Nephron (organoid): ENCODE results near the gene MACROD2.

Experiments
- H3K27ac Mint-ChIP-seq, 3 experiments: 2 replicates each; pipeline ENCODE4 v1.8.0; 2020; ENCODE audit warnings: mixed read lengths in 3 of 3, mild to moderate bottlenecking in 2 of 3, moderate library complexity in 1 of 3
- H3K27me3 Mint-ChIP-seq: 2 replicates; pipeline ENCODE4 v1.8.0; 2021; ENCODE audit warnings: low read depth, mild to moderate bottlenecking, moderate library complexity, mixed read lengths
- H3K36me3 Mint-ChIP-seq: 2 replicates; pipeline ENCODE4 v1.8.0; 2020; ENCODE audit warnings: low read depth, mixed read lengths
- H3K4me1 Mint-ChIP-seq: 2 replicates; pipeline ENCODE4 v1.8.0; 2020; ENCODE audit warnings: mixed read lengths
- H3K4me3 Mint-ChIP-seq, 3 experiments: 2 replicates each; pipeline ENCODE4 v1.8.0; 2020; ENCODE audit warnings: mild to moderate bottlenecking in 3 of 3, mixed read lengths in 3 of 3, moderate library complexity in 2 of 3
- H3K9me3 Mint-ChIP-seq: 2 replicates; pipeline ENCODE4 v1.8.0; 2020; ENCODE audit warnings: mixed read lengths
- TF ChIP-seq, protein P1 (sequence below), 3 experiments: fragments of 200-600 bp; sonication (generic); IDR thresholded peaks; one replicate each; pipeline ENCODE4 v1.5.0; 2021; ENCODE audit warnings: antibody characterized with exemption in 3 of 3; ENCODE audit not compliant: unreplicated experiment in 3 of 3

MACROD2 gene

GRCh38 chr20:14445310-14445709, 450.0 kb downstream of the MACROD2 start:
- H3K4me3 Mint-ChIP-seq: no peak overlapping the region
- no peaks in the 10 kb centered on the region for H3K36me3 Mint-ChIP-seq
- peaks cover 4% of the 10 kb centered on the region for H3K27me3 Mint-ChIP-seq
- no peaks in the 10 kb centered on the region for H3K4me1 Mint-ChIP-seq
- H3K9me3 Mint-ChIP-seq: peaks cover 2% of the 10 kb centered on the region
- no peak overlapping the region for H3K27ac Mint-ChIP-seq
- TF ChIP-seq, protein P1, sequence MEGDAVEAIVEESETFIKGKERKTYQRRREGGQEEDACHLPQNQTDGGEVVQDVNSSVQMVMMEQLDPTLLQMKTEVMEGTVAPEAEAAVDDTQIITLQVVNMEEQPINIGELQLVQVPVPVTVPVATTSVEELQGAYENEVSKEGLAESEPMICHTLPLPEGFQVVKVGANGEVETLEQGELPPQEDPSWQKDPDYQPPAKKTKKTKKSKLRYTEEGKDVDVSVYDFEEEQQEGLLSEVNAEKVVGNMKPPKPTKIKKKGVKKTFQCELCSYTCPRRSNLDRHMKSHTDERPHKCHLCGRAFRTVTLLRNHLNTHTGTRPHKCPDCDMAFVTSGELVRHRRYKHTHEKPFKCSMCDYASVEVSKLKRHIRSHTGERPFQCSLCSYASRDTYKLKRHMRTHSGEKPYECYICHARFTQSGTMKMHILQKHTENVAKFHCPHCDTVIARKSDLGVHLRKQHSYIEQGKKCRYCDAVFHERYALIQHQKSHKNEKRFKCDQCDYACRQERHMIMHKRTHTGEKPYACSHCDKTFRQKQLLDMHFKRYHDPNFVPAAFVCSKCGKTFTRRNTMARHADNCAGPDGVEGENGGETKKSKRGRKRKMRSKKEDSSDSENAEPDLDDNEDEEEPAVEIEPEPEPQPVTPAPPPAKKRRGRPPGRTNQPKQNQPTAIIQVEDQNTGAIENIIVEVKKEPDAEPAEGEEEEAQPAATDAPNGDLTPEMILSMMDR (IDR thresholded peaks at IDR 0.05; ENCODE audit: unreplicated experiment in 3 of 3): no peak

DNA sequence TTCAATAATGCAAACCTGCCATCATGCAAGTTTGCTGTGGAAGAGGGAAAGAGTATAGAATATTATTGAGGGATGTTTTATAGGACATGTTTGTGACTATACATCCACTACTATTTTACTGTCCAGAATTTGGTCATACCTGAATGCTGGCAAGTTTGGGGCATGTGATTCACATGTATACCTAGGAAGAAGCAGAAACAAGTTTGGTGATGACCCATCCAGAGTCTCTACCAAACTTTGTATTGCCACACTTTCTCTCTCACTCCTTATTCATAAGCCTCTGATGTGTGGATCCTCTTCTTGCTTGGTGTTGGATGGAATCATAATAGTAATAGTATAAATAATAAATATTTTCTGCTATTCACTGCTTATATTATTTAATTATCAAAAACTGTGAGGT, 450.6 kb downstream of the MACROD2 start:
- Mint-ChIP-seq H3K27ac (no peak overlapping the region), H3K27me3 (peaks cover 4% of the 10 kb centered on the region), H3K4me3 (no peak overlapping the region), H3K4me1 (no peaks in the 10 kb centered on the region), H3K36me3 (no peaks in the 10 kb centered on the region), H3K9me3 (no peaks in the 10 kb centered on the region)
- TF ChIP-seq, protein P1 (IDR thresholded peaks at IDR 0.05; ENCODE audit: unreplicated experiment in 3 of 3): no peak

- H3K36me3 Mint-ChIP-seq: no peaks in the 10 kb centered on the region
- H3K4me3 Mint-ChIP-seq: no peak overlapping the region
- peaks cover 4% of the 10 kb centered on the region for H3K27me3 Mint-ChIP-seq
- H3K4me1 Mint-ChIP-seq: no peaks in the 10 kb centered on the region
- H3K27ac Mint-ChIP-seq: no peak overlapping the region
- TF ChIP-seq, protein P1 (IDR thresholded peaks at IDR 0.05; ENCODE audit: unreplicated experiment in 3 of 3): no peak
- H3K9me3 Mint-ChIP-seq: no peaks in the 10 kb centered on the region
Observed at GRCh38 chr20:14446446-14446845, 451.1 kb downstream of the MACROD2 start.

GRCh38 chr20:14449323-14449722, 454.0 kb downstream of the MACROD2 start:
- Mint-ChIP-seq H3K36me3 (no peaks in the 10 kb centered on the region), H3K4me1 (no peaks in the 10 kb centered on the region), H3K4me3 (no peak overlapping the region), H3K27ac (no peak overlapping the region), H3K9me3 (no peaks in the 10 kb centered on the region), H3K27me3 (peaks cover 4% of the 10 kb centered on the region)
- TF ChIP-seq, protein P1 (IDR thresholded peaks at IDR 0.05; ENCODE audit: unreplicated experiment in 3 of 3): no peak

GRCh38 chr20:14450256-14450655, 454.9 kb downstream of the MACROD2 start:
- TF ChIP-seq, protein P1 (IDR thresholded peaks at IDR 0.05; ENCODE audit: unreplicated experiment in 3 of 3): no peak
- Mint-ChIP-seq H3K27ac (no peak overlapping the region), H3K4me3 (no peak overlapping the region), H3K9me3 (no peaks in the 10 kb centered on the region), H3K36me3 (no peaks in the 10 kb centered on the region), H3K4me1 (no peaks in the 10 kb centered on the region), H3K27me3 (peaks cover 4% of the 10 kb centered on the region)

GRCh38 chr20:14451458-14451857, 456.1 kb downstream of the MACROD2 start:
- H3K36me3 Mint-ChIP-seq: no peaks in the 10 kb centered on the region
- TF ChIP-seq, protein P1 (IDR thresholded peaks at IDR 0.05; ENCODE audit: unreplicated experiment in 3 of 3): no peak
- H3K27me3 Mint-ChIP-seq: peaks cover 4% of the 10 kb centered on the region
- no peaks in the 10 kb centered on the region for H3K9me3 Mint-ChIP-seq
- no peak overlapping the region for H3K4me3 Mint-ChIP-seq
- no peak overlapping the region for H3K27ac Mint-ChIP-seq
- H3K4me1 Mint-ChIP-seq: no peaks in the 10 kb centered on the region
